ENCODE measurements around the gene PIEZO2. TPM values are rescaled to one million over a fixed set of nuclear protein-coding genes. Genes with fewer than 3 reads are reported as not detected.
A peak's percentile ranks its signal among the peaks of the same experiment; 100 is the strongest.

PIEZO2 gene
- total RNA-seq, 1 donor from 2014 or later, result 27.7 TPM

- no peak for DNase-seq
These were observed 121.5 kb downstream of the PIEZO2 start for GRCh38 chr18:11027862-11028261.

GRCh38 chr18:11025671-11026070, 123.7 kb downstream of the PIEZO2 start:
- no peak for DNase-seq

- DNase-seq, result no peak
These were observed 124.3 kb downstream of the PIEZO2 start for GRCh38 chr18:11024928-11025669.

GRCh38 chr18:11021477-11021876, 127.9 kb downstream of the PIEZO2 start:
- DNase-seq, result no peak

- DNase-seq, result no peak
These were observed 128.4 kb downstream of the PIEZO2 start for GRCh38 chr18:11020877-11021414.

- no peak for DNase-seq
These were observed 129.1 kb downstream of the PIEZO2 start for GRCh38 chr18:11020161-11020853.

- DNase-seq, result no peak
These were observed 129.9 kb downstream of the PIEZO2 start for GRCh38 chr18:11019295-11020105.

- DNase-seq, result no peak
These were observed 139.5 kb downstream of the PIEZO2 start for GRCh38 chr18:11009869-11010268.

- DNase-seq, result no peak
These were observed 140.2 kb downstream of the PIEZO2 start for GRCh38 chr18:11009147-11009546.

GRCh38 chr18:11008505-11008904, 140.9 kb downstream of the PIEZO2 start:
- no peak for DNase-seq

- DNase-seq, result peak; percentile 7
These were observed 143.8 kb downstream of the PIEZO2 start for GRCh38 chr18:11005528-11005927.

- DNase-seq, result no peak
These were observed 144.4 kb downstream of the PIEZO2 start for GRCh38 chr18:11004951-11005350.

- no peak for DNase-seq
These were observed 145.1 kb downstream of the PIEZO2 start for GRCh38 chr18:11004294-11004693.

GRCh38 chr18:11002796-11003195, 146.6 kb downstream of the PIEZO2 start:
- DNase-seq, result no peak

GRCh38 chr18:11002277-11002676, 147.1 kb downstream of the PIEZO2 start:
- no peak for DNase-seq

- no peak for DNase-seq
These were observed 149.3 kb downstream of the PIEZO2 start for GRCh38 chr18:11000071-11000470.

- DNase-seq, result no peak
These were observed 151.5 kb downstream of the PIEZO2 start for GRCh38 chr18:10997885-10998284.

GRCh38 chr18:10995550-10995949, 153.8 kb downstream of the PIEZO2 start:
- no peak for DNase-seq

GRCh38 chr18:10989486-10989885, 159.9 kb downstream of the PIEZO2 start:
- no peak for DNase-seq

GRCh38 chr18:10985689-10986088, 163.7 kb downstream of the PIEZO2 start:
- DNase-seq, result no peak

GRCh38 chr18:10979411-10979810, 170.0 kb downstream of the PIEZO2 start:
- no peak for DNase-seq

- DNase-seq, result no peak
These were observed 172.3 kb downstream of the PIEZO2 start for GRCh38 chr18:10977042-10977441.
